Thoracic aorta (tissue), 2 donors: Measurements from ENCODE around the gene UCP1. TPM values are rescaled to one million over a fixed set of nuclear protein-coding genes. Genes with fewer than 3 reads are reported as not detected.

ENCODE experiments used
- ATAC-seq: fragments of 150-250 bp; one replicate; pipeline ENCODE4 v1.8.0; 2017; ENCODE audit warnings: low read depth; ENCODE audit not compliant: insufficient number of reproducible peaks, low FRiP score
- DNase-seq: peaks from one replicate; pipeline ENCODE4 v3.0.0-alpha.2; 2020; ENCODE audit warnings: low spot score
- H3K27ac ChIP-seq, 2 donors: fragments of 200-600 bp; sonication (generic); 1 replicate in 1 of 2; 2 replicates in 1 of 2; pipeline ENCODE4 v1.5.1; 2016; ENCODE audit warnings: mild to moderate bottlenecking in 2 of 2, moderate library complexity in 2 of 2
- H3K27me3 ChIP-seq: fragments of 200-600 bp; sonication (generic); replicated peaks from 2 replicates; pipeline ENCODE4 v1.6.0; 2016; ENCODE audit warnings: mild to moderate bottlenecking; ENCODE audit not compliant: insufficient read depth
- H3K36me3 ChIP-seq: fragments of 200-600 bp; sonication (generic); one replicate; pipeline ENCODE4 v1.5.1; 2016
- H3K4me1 ChIP-seq, 2 donors: fragments of 200-600 bp; sonication (generic); 1 replicate in 1 of 2; 2 replicates in 1 of 2; pipeline versions ENCODE4 v1.5.1 to v1.6.0; 2016; ENCODE audit warnings: low read depth in 2 of 2, mild to moderate bottlenecking in 1 of 2; ENCODE audit not compliant: control insufficient read depth in 1 of 2
- H3K4me3 ChIP-seq: fragments of 200-600 bp; sonication (generic); 2 replicates; pipeline ENCODE4 v1.5.1; 2016; ENCODE audit warnings: mild to moderate bottlenecking
- H3K9me3 ChIP-seq: fragments of 200-600 bp; sonication (generic); 2 replicates; pipeline ENCODE4 v1.5.1; 2016
- CTCF ChIP-seq: fragments of 200-600 bp; sonication (generic); IDR thresholded peaks from one replicate; pipeline ENCODE4 v1.5.1; 2019; ENCODE audit warnings: antibody characterized with exemption
- total RNA-seq, 2 donors: library from RNA; depleted of rRNA; stranded (reverse); fragments of >200 nt; gene quantifications; one replicate each; pipeline versions ENCODE4 v1.1.0 to v1.2.3, GENCODE V29; 2016

UCP1 gene
- total RNA-seq, 2 donors from 2014 or later, result not detected

- Histone ChIP-seq H3K27ac (no peak overlapping the region), H3K27me3 (no peaks in the 10 kb centered on the region), H3K4me3 (no peak overlapping the region), H3K9me3 (no peaks in the 10 kb centered on the region), H3K36me3 (no peaks in the 10 kb centered on the region), H3K4me1 (no peaks in the 10 kb centered on the region)
- DNase-seq (no peak), ATAC-seq (no peak)
- TF ChIP-seq CTCF, result no peak
These were observed 31.6 kb upstream of the UCP1 start for GRCh38 chr4:140600408-140600807.

- Histone ChIP-seq H3K4me1 (no peaks in the 10 kb centered on the region), H3K27me3 (no peaks in the 10 kb centered on the region), H3K27ac (no peak overlapping the region), H3K36me3 (no peaks in the 10 kb centered on the region), H3K4me3 (no peak overlapping the region), H3K9me3 (no peaks in the 10 kb centered on the region)
- no peak for TF ChIP-seq CTCF
- DNase-seq (no peak), ATAC-seq (no peak)
These were observed 26.3 kb upstream of the UCP1 start for GRCh38 chr4:140595065-140595464.

GRCh38 chr4:140584439-140584838, 15.7 kb upstream of the UCP1 start:
- TF ChIP-seq CTCF, result no peak
- Histone ChIP-seq H3K9me3 (no peaks in the 10 kb centered on the region), H3K27ac (no peak overlapping the region), H3K4me1 (no peaks in the 10 kb centered on the region), H3K4me3 (no peak overlapping the region), H3K27me3 (no peaks in the 10 kb centered on the region), H3K36me3 (no peaks in the 10 kb centered on the region)
- no peak for DNase-seq
- no peak for ATAC-seq

GRCh38 chr4:140581078-140581477, 12.3 kb upstream of the UCP1 start:
- ATAC-seq, result no peak
- no peaks in the 10 kb centered on the region for H3K27me3 ChIP-seq

GRCh38 chr4:140579278-140579677, 10.5 kb upstream of the UCP1 start:
- no peak overlapping the region for H3K4me3 ChIP-seq
- no peaks in the 10 kb centered on the region for H3K9me3 ChIP-seq
- no peak for ATAC-seq
- H3K4me1 ChIP-seq, result no peaks in the 10 kb centered on the region
- no peaks in the 10 kb centered on the region for H3K36me3 ChIP-seq
- no peak for TF ChIP-seq CTCF
- H3K27me3 ChIP-seq, result no peaks in the 10 kb centered on the region
- no peak for DNase-seq
- no peak overlapping the region for H3K27ac ChIP-seq

More at GRCh38 chr4:140581078-140581477, 12.3 kb upstream of the UCP1 start:
- Histone ChIP-seq H3K27ac (no peak overlapping the region), H3K9me3 (no peaks in the 10 kb centered on the region), H3K36me3 (no peaks in the 10 kb centered on the region), H3K4me1 (no peaks in the 10 kb centered on the region), H3K4me3 (no peak overlapping the region)
- DNase-seq, result no peak
- TF ChIP-seq CTCF, result no peak
